ENCODE results near the gene NFATC2IP. TPM values are rescaled to one million over a fixed set of nuclear protein-coding genes. Genes with fewer than 3 reads are reported as not detected.

NFATC2IP gene
- total and polyA plus RNA-seq, 9 of the 15 experiments (the other 6 are each of a cell fraction or from before 2014, with no cell fraction given), result 15.6 to 106 (median 46.9) TPM

DNA sequence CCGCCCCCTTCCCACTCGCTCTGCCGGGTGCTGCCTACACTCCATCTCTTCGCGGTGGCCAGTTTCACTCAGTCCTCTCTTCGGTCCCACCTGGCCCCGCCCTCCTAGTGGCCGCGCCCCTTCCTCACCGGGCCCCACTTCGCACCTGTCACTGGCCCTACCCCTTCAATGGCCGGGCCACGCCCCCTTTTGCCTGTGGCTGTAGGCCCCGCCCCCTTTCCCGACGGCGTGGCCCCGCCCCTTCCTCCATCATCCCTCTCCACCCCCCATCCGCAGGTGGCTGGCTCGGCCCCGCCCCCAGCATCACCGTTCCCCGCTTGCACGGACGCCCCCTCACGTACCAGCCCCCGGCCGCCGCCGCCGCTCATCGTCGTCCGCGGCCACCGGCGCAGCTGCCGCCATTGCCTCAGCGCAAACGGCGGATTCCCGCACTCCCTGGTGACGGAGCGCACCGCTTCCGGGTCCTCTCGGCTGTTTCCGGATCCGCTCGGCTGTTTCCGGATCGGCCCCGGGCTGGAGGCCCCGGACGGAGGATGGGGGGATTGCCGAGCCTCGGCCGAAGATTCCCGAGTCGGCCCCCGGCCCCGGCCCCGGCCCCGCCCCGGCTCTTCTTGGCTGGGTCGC, 25.9 kb upstream of the NFATC2IP start, which contains the start of gene RABEP2 (continued):
- TF ChIP-seq, protein P1, sequence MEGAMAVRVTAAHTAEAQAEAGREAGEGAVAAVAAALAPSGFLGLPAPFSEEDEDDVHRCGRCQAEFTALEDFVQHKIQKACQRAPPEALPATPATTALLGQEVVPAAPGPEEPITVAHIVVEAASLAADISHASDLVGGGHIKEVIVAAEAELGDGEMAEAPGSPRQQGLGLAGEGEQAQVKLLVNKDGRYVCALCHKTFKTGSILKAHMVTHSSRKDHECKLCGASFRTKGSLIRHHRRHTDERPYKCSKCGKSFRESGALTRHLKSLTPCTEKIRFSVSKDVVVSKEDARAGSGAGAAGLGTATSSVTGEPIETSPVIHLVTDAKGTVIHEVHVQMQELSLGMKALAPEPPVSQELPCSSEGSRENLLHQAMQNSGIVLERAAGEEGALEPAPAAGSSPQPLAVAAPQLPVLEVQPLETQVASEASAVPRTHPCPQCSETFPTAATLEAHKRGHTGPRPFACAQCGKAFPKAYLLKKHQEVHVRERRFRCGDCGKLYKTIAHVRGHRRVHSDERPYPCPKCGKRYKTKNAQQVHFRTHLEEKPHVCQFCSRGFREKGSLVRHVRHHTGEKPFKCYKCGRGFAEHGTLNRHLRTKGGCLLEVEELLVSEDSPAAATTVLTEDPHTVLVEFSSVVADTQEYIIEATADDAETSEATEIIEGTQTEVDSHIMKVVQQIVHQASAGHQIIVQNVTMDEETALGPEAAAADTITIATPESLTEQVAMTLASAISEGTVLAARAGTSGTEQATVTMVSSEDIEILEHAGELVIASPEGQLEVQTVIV (CRISPR knock-in tag; IDR thresholded peaks at IDR 0.05; ENCODE audit: borderline replicate concordance), result no peak
- TF ChIP-seq FOS (IDR thresholded peaks at IDR 0.05; ENCODE audit: extremely low read depth, insufficient read length) (no peak), RBBP5 (IDR thresholded peaks at IDR 0.05; ENCODE audit: borderline replicate concordance, insufficient read depth, low read length, poor library complexity, severe bottlenecking) (peak; percentile 67), CHD4 (IDR thresholded peaks at IDR 0.05; ENCODE audit: insufficient read depth, insufficient replicate concordance, low read depth, low read length, poor library complexity, severe bottlenecking) (no peak), DPF2 (IDR thresholded peaks at IDR 0.05) (no peak), ZNF324 (CRISPR knock-in tag; IDR thresholded peaks at IDR 0.05) (no peak), ZNF143 (CRISPR knock-in tag; IDR thresholded peaks at IDR 0.05) (no peak), ZNF311 (CRISPR knock-in tag; IDR thresholded peaks at IDR 0.05) (no peak), ZSCAN32 (CRISPR knock-in tag; IDR thresholded peaks at IDR 0.05) (no peak), MAFF (IDR thresholded peaks at IDR 0.05; ENCODE audit: low read length) (no peak), ESRRB (CRISPR knock-in tag; IDR thresholded peaks at IDR 0.05; ENCODE audit: borderline replicate concordance) (no peak), ZNF699 (CRISPR knock-in tag; IDR thresholded peaks at IDR 0.05; ENCODE audit: insufficient replicate concordance) (no peak), CAMTA2 (CRISPR knock-in tag; conservative IDR thresholded peaks at IDR 0.05) (no peak), E2F3 (CRISPR knock-in tag; IDR thresholded peaks at IDR 0.05) (no peak), ZBTB43 (CRISPR knock-in tag; IDR thresholded peaks at IDR 0.05) (no peak), PRMT5 (CRISPR knock-in tag; IDR thresholded peaks at IDR 0.05) (no peak), SRSF1 (IDR thresholded peaks at IDR 0.05; ENCODE audit: low read depth, low read length) (no peak), ZBED1 (IDR thresholded peaks at IDR 0.05) (no peak), ELF1 (tag; IDR thresholded peaks at IDR 0.05) (peak; percentile 97), ZMIZ1 (IDR thresholded peaks at IDR 0.05; ENCODE audit: low read depth in 2 of 2, low read length in 2 of 2) (no peak)
- TF ChIP-seq, protein P2, sequence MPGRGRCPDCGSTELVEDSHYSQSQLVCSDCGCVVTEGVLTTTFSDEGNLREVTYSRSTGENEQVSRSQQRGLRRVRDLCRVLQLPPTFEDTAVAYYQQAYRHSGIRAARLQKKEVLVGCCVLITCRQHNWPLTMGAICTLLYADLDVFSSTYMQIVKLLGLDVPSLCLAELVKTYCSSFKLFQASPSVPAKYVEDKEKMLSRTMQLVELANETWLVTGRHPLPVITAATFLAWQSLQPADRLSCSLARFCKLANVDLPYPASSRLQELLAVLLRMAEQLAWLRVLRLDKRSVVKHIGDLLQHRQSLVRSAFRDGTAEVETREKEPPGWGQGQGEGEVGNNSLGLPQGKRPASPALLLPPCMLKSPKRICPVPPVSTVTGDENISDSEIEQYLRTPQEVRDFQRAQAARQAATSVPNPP (IDR thresholded peaks at IDR 0.05; ENCODE audit: borderline replicate concordance, insufficient read depth, insufficient read length), result no peak

All from K562 (cell line).